K562 (cell line): ENCODE measurements around the gene HCN3. TPM values are rescaled to one million over a fixed set of nuclear protein-coding genes. Genes with fewer than 3 reads are reported as not detected.
A peak's percentile ranks its signal among the peaks of the same experiment; 100 is the strongest.

Source experiments
- ATF7 ChIP-seq: fragments of 450-650 bp; IDR thresholded peaks from 2 replicates; pipeline ENCODE4 v1.7.1; 2014; ENCODE audit warnings: mild to moderate bottlenecking, moderate library complexity
- CBFB ChIP-seq: sonication (generic); formaldehyde crosslinking; IDR thresholded peaks from 2 replicates; pipeline ENCODE4 v1.4.0; 2020; ENCODE audit warnings: mild to moderate bottlenecking, missing genetic modification reagents
- CREB3L1 ChIP-seq: fragments of 450-650 bp; IDR thresholded peaks from 2 replicates; pipeline ENCODE4 v1.6.1; 2014; ENCODE audit warnings: low read depth, mild to moderate bottlenecking, moderate library complexity, borderline replicate concordance
- CREM ChIP-seq: IDR thresholded peaks from 2 replicates; pipeline ENCODE4 v1.6.1; 2014; ENCODE audit warnings: antibody characterized with exemption, low read depth
- ELF2 ChIP-seq: fragments of 250-450 bp; sonication (Bioruptor Pico); IDR thresholded peaks from 2 replicates; pipeline ENCODE4 v1.5.0; 2021; ENCODE audit warnings: mild to moderate bottlenecking
- ETV1 ChIP-seq: fragments of 450-650 bp; conservative IDR thresholded peaks from 2 replicates; pipeline ENCODE4 v1.6.1; 2016; ENCODE audit warnings: missing genetic modification characterization, control low read depth, low read depth, missing compliant biosample characterization
- HMBOX1 ChIP-seq: sonication (generic); IDR thresholded peaks from 2 replicates; pipeline ENCODE4 v1.6.1; 2016
- KLF16 ChIP-seq: IDR thresholded peaks from 2 replicates; pipeline ENCODE4 v1.6.1; 2016; ENCODE audit warnings: antibody characterized with exemption
- NONO ChIP-seq, 2 experiments: fragments of 200-400 bp in 1 of 2; fragments of 450-650 bp in 1 of 2; formaldehyde crosslinking in 1 of 2; IDR thresholded peaks; 2 replicates each; pipeline ENCODE4 v1.6.1; 2017; ENCODE audit warnings: low read depth in 2 of 2, mild to moderate bottlenecking in 2 of 2, moderate library complexity in 2 of 2, low read length in 1 of 2
- RB1 ChIP-seq: fragments of 450-650 bp; IDR thresholded peaks from 2 replicates; pipeline ENCODE4 v1.6.1; 2017; ENCODE audit warnings: low read depth, mild to moderate bottlenecking
- SRF ChIP-seq, 2 experiments: fragments of 250-450, 450-650 bp in 1 of 2; sonication (Bioruptor Pico) in 1 of 2; sonication (generic) in 1 of 2; formaldehyde crosslinking; IDR thresholded peaks; 2 replicates each; pipeline versions ENCODE4 v1.5.0 to v1.5.1; 2020 to 2022; ENCODE audit warnings: mild to moderate bottlenecking in 1 of 2, missing genetic modification reagents in 1 of 2
- TAL1 ChIP-seq: fragments of 450-650 bp; IDR thresholded peaks from 2 replicates; pipeline ENCODE4 v1.6.1; 2016; ENCODE audit warnings: mild to moderate bottlenecking
- TRIM24 ChIP-seq, 2 experiments: fragments of 450-650 bp; IDR thresholded peaks; 2 replicates each; pipeline ENCODE4 v1.6.1; 2016
- ZNF280A ChIP-seq: fragments of 450-650 bp; IDR thresholded peaks from 2 replicates; pipeline ENCODE4 v1.6.1; 2018; ENCODE audit warnings: mild to moderate bottlenecking, low read depth; ENCODE audit not compliant: partially characterized antibody
- ZNF79 ChIP-seq: fragments of 250-450 bp; sonication (Bioruptor Pico); IDR thresholded peaks from 2 replicates; pipeline ENCODE4 v1.4.0; 2020; ENCODE audit warnings: low read depth, mild to moderate bottlenecking, moderate library complexity
- polyA plus RNA-seq, 8 experiments: library from polyadenylated mRNA; depleted of rRNA in 4 of 8; stranded (reverse) in 5 of 8; unstranded in 3 of 8; fragments of >200 nt; fragmentation: Nextera tagmentation in 2 of 8; fragmentation: Illumina TruSeq in 1 of 8; extraction: Ambion mirVana in 2 of 8; extraction: Trizol in 1 of 8; gene quantifications; 2 replicates each; pipeline versions ENCODE4 v1.2.1 to v1.2.3, GENCODE V29; 2011 to 2014; ENCODE audit warnings: inconsistent platforms in 1 of 8, missing spikeins in 1 of 8
- total RNA-seq, 7 experiments: library from RNA; depleted of rRNA in 6 of 7; stranded (reverse); fragments of >200 nt in 6 of 7; fragmentation: Illumina TruSeq in 2 of 7; extraction: Trizol in 2 of 7; gene quantifications; 2 replicates each; pipeline versions ENCODE4 v1.2.1 to v1.2.3, GENCODE V29; 2011 to 2021; ENCODE audit warnings: low replicate concordance in 1 of 7
- TF ChIP-seq, protein P1 (sequence below): sonication (generic); formaldehyde crosslinking; IDR thresholded peaks from 2 replicates; pipeline ENCODE4 v1.8.1; 2023; ENCODE audit warnings: mild to moderate bottlenecking, missing genetic modification reagents
- TF ChIP-seq, protein P2 (sequence below), 3 experiments: IDR thresholded peaks in 2 of 3; conservative IDR thresholded peaks in 1 of 3; 2 replicates each; pipeline ENCODE4 v1.5.1; 2011 to 2012; ENCODE audit warnings: low read length in 3 of 3, mild to moderate bottlenecking in 3 of 3, control low read depth in 2 of 3, improper control_type of control experiment in 1 of 3, inconsistent platforms in 1 of 3, low read depth in 1 of 3, mixed read lengths in 1 of 3, moderate library complexity in 1 of 3; ENCODE audit not compliant: insufficient read depth in 2 of 3

The HCN3 gene
- total and polyA plus RNA-seq, 9 of the 15 experiments (the other 6 are each of a cell fraction or from before 2014, with no cell fraction given), result 0.91 to 9.7 (median 3.9) TPM

GRCh38 chr1:155308493-155309422 is 31.5 kb downstream of the HCN3 start, which contains the start of gene FDPS (continued):
- TF ChIP-seq CREB3L1 (peak; percentile 95), ELF2 (CRISPR knock-in tag) (peak; percentile 62), SRF (CRISPR knock-in tag; IDR thresholded peaks at IDR 0.05) (peak in 1 of 2 experiments; percentile 67; a peak in 1 of 4 replicates), CBFB (CRISPR knock-in tag) (no peak), HMBOX1 (peak; percentile 96), KLF16 (no peak), NONO (IDR thresholded peaks at IDR 0.05; ENCODE audit: low read depth in 2 of 2, low read length in 1 of 2) (no peak), CREM (peak; percentile 99), ETV1 (peak; percentile 93), TRIM24 (IDR thresholded peaks at IDR 0.05) (no peak), ATF7 (peak; percentile 91), TAL1 (no peak), ZNF280A (no peak), RB1 (peak; percentile 43), ZNF79 (CRISPR knock-in tag) (no peak)
- TF ChIP-seq, protein P1, sequence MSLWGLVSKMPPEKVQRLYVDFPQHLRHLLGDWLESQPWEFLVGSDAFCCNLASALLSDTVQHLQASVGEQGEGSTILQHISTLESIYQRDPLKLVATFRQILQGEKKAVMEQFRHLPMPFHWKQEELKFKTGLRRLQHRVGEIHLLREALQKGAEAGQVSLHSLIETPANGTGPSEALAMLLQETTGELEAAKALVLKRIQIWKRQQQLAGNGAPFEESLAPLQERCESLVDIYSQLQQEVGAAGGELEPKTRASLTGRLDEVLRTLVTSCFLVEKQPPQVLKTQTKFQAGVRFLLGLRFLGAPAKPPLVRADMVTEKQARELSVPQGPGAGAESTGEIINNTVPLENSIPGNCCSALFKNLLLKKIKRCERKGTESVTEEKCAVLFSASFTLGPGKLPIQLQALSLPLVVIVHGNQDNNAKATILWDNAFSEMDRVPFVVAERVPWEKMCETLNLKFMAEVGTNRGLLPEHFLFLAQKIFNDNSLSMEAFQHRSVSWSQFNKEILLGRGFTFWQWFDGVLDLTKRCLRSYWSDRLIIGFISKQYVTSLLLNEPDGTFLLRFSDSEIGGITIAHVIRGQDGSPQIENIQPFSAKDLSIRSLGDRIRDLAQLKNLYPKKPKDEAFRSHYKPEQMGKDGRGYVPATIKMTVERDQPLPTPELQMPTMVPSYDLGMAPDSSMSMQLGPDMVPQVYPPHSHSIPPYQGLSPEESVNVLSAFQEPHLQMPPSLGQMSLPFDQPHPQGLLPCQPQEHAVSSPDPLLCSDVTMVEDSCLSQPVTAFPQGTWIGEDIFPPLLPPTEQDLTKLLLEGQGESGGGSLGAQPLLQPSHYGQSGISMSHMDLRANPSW (CRISPR knock-in tag), result no peak
- TF ChIP-seq, protein P2, sequence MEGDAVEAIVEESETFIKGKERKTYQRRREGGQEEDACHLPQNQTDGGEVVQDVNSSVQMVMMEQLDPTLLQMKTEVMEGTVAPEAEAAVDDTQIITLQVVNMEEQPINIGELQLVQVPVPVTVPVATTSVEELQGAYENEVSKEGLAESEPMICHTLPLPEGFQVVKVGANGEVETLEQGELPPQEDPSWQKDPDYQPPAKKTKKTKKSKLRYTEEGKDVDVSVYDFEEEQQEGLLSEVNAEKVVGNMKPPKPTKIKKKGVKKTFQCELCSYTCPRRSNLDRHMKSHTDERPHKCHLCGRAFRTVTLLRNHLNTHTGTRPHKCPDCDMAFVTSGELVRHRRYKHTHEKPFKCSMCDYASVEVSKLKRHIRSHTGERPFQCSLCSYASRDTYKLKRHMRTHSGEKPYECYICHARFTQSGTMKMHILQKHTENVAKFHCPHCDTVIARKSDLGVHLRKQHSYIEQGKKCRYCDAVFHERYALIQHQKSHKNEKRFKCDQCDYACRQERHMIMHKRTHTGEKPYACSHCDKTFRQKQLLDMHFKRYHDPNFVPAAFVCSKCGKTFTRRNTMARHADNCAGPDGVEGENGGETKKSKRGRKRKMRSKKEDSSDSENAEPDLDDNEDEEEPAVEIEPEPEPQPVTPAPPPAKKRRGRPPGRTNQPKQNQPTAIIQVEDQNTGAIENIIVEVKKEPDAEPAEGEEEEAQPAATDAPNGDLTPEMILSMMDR (IDR thresholded peaks at IDR 0.05 in 2 of 3, conservative IDR thresholded peaks at IDR 0.05 in 1 of 3; ENCODE audit: insufficient read depth in 2 of 3, low read depth in 1 of 3, low read length in 3 of 3), result 0 out of 6 replicates have a peak, but pooled peaks of 1 of the 3 experiments have one; percentile 1
